GM23338 (cell line): ENCODE measurements around the gene MAP2K1. TPM values are rescaled to one million over a fixed set of nuclear protein-coding genes. Genes with fewer than 3 reads are reported as not detected.

Experiments
- ATAC-seq: fragments of 200-7000 bp; cut with Tn5 transposase; 3 replicates; pipeline ENCODE4 v1.9.1; 2020
- DNase-seq: peaks from one replicate; pipeline ENCODE4 v3.0.0-alpha.2; 2015; ENCODE audit warnings: low spot score
- H2AFZ ChIP-seq: fragments of 200-600 bp; sonication (generic); 2 replicates; pipeline ENCODE4 v1.8.0; 2016; ENCODE audit warnings: antibody characterized with exemption, mild to moderate bottlenecking, moderate library complexity
- H3F3A ChIP-seq: fragments of 200-600 bp; sonication (generic); replicated peaks from 2 replicates; pipeline ENCODE4 v1.8.0; 2017; ENCODE audit warnings: antibody characterized with exemption, mixed run types, low read depth
- H3K27ac ChIP-seq: fragments of 200-600 bp; sonication (generic); 2 replicates; pipeline ENCODE4 v1.6.1; 2016; ENCODE audit warnings: low read depth
- H3K27me3 ChIP-seq: fragments of 200-600 bp; sonication (generic); 2 replicates; pipeline ENCODE4 v1.8.0; 2016; ENCODE audit warnings: mild to moderate bottlenecking, mixed run types, moderate library complexity; ENCODE audit not compliant: insufficient read depth
- H3K36me3 ChIP-seq: fragments of 200-600 bp; sonication (generic); 2 replicates; pipeline ENCODE4 v1.8.0; 2016; ENCODE audit warnings: mild to moderate bottlenecking; ENCODE audit not compliant: insufficient read depth
- H3K4me1 ChIP-seq: fragments of 200-600 bp; sonication (generic); 2 replicates; pipeline ENCODE4 v1.8.0; 2016; ENCODE audit warnings: mild to moderate bottlenecking, moderate library complexity; ENCODE audit not compliant: insufficient read depth
- H3K4me2 ChIP-seq: fragments of 200-600 bp; sonication (generic); 2 replicates; pipeline ENCODE4 v1.7.1; 2017; ENCODE audit warnings: mixed run types
- H3K4me3 ChIP-seq: fragments of 200-600 bp; sonication (generic); 2 replicates; pipeline ENCODE4 v1.6.1; 2016; ENCODE audit warnings: mixed run types
- H3K79me2 ChIP-seq: fragments of 200-600 bp; sonication (generic); replicated peaks from 2 replicates; pipeline ENCODE4 v1.8.0; 2017; ENCODE audit warnings: mild to moderate bottlenecking; ENCODE audit not compliant: insufficient read depth
- H3K9me2 ChIP-seq: fragments of 200-600 bp; sonication (generic); 2 replicates; pipeline ENCODE4 v1.8.0; 2017; ENCODE audit not compliant: insufficient read depth
- H4K20me1 ChIP-seq: fragments of 200-600 bp; sonication (generic); replicated peaks from 2 replicates; pipeline ENCODE4 v1.8.0; 2017; ENCODE audit warnings: mild to moderate bottlenecking; ENCODE audit not compliant: insufficient read depth
- H3K27ac Mint-ChIP-seq: 2 replicates; pipeline ENCODE4 v1.8.0; 2020; ENCODE audit warnings: inconsistent platforms, mild to moderate bottlenecking, moderate library complexity, mixed read lengths
- H3K27me3 Mint-ChIP-seq: 3 replicates; pipeline ENCODE4 v1.8.0; 2022; ENCODE audit warnings: low read depth, mild to moderate bottlenecking, moderate library complexity, mixed read lengths, inconsistent platforms; ENCODE audit not compliant: insufficient read depth, poor library complexity
- H3K36me3 Mint-ChIP-seq: 3 replicates; pipeline ENCODE4 v1.8.0; 2021; ENCODE audit warnings: low read depth, mild to moderate bottlenecking, inconsistent platforms, moderate library complexity, mixed read lengths
- H3K4me1 Mint-ChIP-seq: 3 replicates; pipeline ENCODE4 v1.8.0; 2020; ENCODE audit warnings: mild to moderate bottlenecking, inconsistent platforms, mixed read lengths
- H3K4me3 Mint-ChIP-seq: 3 replicates; pipeline ENCODE4 v1.8.0; 2021; ENCODE audit warnings: moderate library complexity, mild to moderate bottlenecking, inconsistent platforms, mixed read lengths
- H3K9me3 Mint-ChIP-seq: 3 replicates; pipeline ENCODE4 v1.8.0; 2020; ENCODE audit warnings: moderate library complexity, mild to moderate bottlenecking, inconsistent platforms, mixed read lengths
- CREB1 ChIP-seq: fragments of 250-450 bp; sonication (Bioruptor Pico); IDR thresholded peaks from 2 replicates; pipeline ENCODE4 v1.5.0; 2020; ENCODE audit warnings: low read depth, mild to moderate bottlenecking, moderate library complexity
- CTCF ChIP-seq, 2 experiments: fragments of 200-600 bp in 1 of 2; sonication (generic) in 1 of 2; conservative IDR thresholded peaks; 2 replicates each; pipeline versions ENCODE4 v1.5.1 to v1.6.1; 2016 to 2017; ENCODE audit warnings: antibody characterized with exemption in 2 of 2, low read depth in 2 of 2, mild to moderate bottlenecking in 2 of 2, moderate library complexity in 1 of 2
- ETS1 ChIP-seq: IDR thresholded peaks from 2 replicates; pipeline ENCODE4 v1.6.1; 2016; ENCODE audit warnings: antibody characterized with exemption
- EZH2 ChIP-seq: fragments of 200-600 bp; sonication (generic); IDR thresholded peaks from one replicate; pipeline ENCODE4 v1.8.0; 2017; ENCODE audit warnings: antibody characterized with exemption, mild to moderate bottlenecking, low read depth; ENCODE audit not compliant: unreplicated experiment
- EZH2phosphoT487 ChIP-seq: fragments of 200-600 bp; sonication (generic); IDR thresholded peaks from one replicate; pipeline ENCODE4 v1.8.1; 2018; ENCODE audit warnings: antibody characterized with exemption; ENCODE audit not compliant: unreplicated experiment
- JUNB ChIP-seq: IDR thresholded peaks from one replicate; pipeline ENCODE4 v1.6.1; 2016; ENCODE audit warnings: antibody characterized with exemption; ENCODE audit not compliant: unreplicated experiment
- NANOG ChIP-seq: IDR thresholded peaks from 2 replicates; pipeline ENCODE4 v1.6.1; 2016; ENCODE audit warnings: antibody characterized with exemption, borderline replicate concordance
- POLR2AphosphoS5 ChIP-seq: IDR thresholded peaks from 2 replicates; pipeline ENCODE4 v1.6.1; 2016; ENCODE audit warnings: antibody characterized with exemption, low read depth
- REST ChIP-seq: IDR thresholded peaks from one replicate; pipeline ENCODE4 v1.6.1; 2018; ENCODE audit warnings: antibody characterized with exemption; ENCODE audit not compliant: unreplicated experiment
- STAT1 ChIP-seq: IDR thresholded peaks from one replicate; pipeline ENCODE4 v1.6.1; 2016; ENCODE audit warnings: antibody characterized with exemption; ENCODE audit not compliant: unreplicated experiment
- ZNF114 ChIP-seq: fragments of 250-450 bp; sonication (Bioruptor Pico); IDR thresholded peaks from 2 replicates; pipeline ENCODE4 v1.5.0; 2020; ENCODE audit warnings: mild to moderate bottlenecking, moderate library complexity
- ZNF331 ChIP-seq: fragments of 250-450 bp; sonication (Bioruptor Pico); IDR thresholded peaks from 2 replicates; pipeline ENCODE4 v1.5.0; 2020; ENCODE audit warnings: low read depth, mild to moderate bottlenecking, moderate library complexity
- polyA plus RNA-seq: library from polyadenylated mRNA; unstranded; fragments of >200 nt; fragmentation: Nextera tagmentation; extraction: Ambion mirVana; gene quantifications from 2 replicates; pipeline ENCODE4 v1.2.1, GENCODE V29; 2016
- total RNA-seq: library from RNA; depleted of rRNA; stranded (reverse); fragments of >200 nt; shearing (Covaris generic); gene quantifications from 2 replicates; pipeline ENCODE4 v1.2.3, GENCODE V29; 2014
- TF ChIP-seq, protein P1 (sequence below): fragments of 250-450 bp; sonication (Bioruptor Pico); IDR thresholded peaks from 2 replicates; pipeline ENCODE4 v1.5.0; 2020; ENCODE audit warnings: mild to moderate bottlenecking, moderate library complexity

Gene MAP2K1
- total and polyA plus RNA-seq, 2 experiments from 2014 or later: 42.0 to 68.5 TPM

- Histone ChIP-seq H3F3A (no peaks in the 10 kb centered on the region), H3K9me2 (no peaks in the 10 kb centered on the region), H3K4me3 (no peak overlapping the region), H3K27me3 (no peaks in the 10 kb centered on the region), H3K79me2 (no peaks in the 10 kb centered on the region), H4K20me1 (peaks cover 5% of the 10 kb centered on the region; the same call in 1 of the 2 replicates), H2AFZ (no peak overlapping the region), H3K4me1 (no peaks in the 10 kb centered on the region), H3K4me2 (no peak overlapping the region), H3K36me3 (peaks cover 32% of the 10 kb centered on the region), H3K27ac (0 out of 2 replicates have a peak overlapping the region, but pooled peaks have one; percentile 63)
- H3K36me3 Mint-ChIP-seq: peaks cover 46% of the 10 kb centered on the region
- TF ChIP-seq CREB1 (CRISPR knock-in tag) (no peak), ZNF331 (CRISPR knock-in tag) (no peak), EZH2phosphoT487 (no peak), EZH2 (no peak), REST (no peak), ETS1 (no peak), POLR2AphosphoS5 (no peak), JUNB (no peak), NANOG (no peak), STAT1 (no peak), CTCF (conservative IDR thresholded peaks at IDR 0.05; ENCODE audit: low read depth in 2 of 2) (no peak), ZNF114 (CRISPR knock-in tag) (no peak)
- TF ChIP-seq, protein P1, sequence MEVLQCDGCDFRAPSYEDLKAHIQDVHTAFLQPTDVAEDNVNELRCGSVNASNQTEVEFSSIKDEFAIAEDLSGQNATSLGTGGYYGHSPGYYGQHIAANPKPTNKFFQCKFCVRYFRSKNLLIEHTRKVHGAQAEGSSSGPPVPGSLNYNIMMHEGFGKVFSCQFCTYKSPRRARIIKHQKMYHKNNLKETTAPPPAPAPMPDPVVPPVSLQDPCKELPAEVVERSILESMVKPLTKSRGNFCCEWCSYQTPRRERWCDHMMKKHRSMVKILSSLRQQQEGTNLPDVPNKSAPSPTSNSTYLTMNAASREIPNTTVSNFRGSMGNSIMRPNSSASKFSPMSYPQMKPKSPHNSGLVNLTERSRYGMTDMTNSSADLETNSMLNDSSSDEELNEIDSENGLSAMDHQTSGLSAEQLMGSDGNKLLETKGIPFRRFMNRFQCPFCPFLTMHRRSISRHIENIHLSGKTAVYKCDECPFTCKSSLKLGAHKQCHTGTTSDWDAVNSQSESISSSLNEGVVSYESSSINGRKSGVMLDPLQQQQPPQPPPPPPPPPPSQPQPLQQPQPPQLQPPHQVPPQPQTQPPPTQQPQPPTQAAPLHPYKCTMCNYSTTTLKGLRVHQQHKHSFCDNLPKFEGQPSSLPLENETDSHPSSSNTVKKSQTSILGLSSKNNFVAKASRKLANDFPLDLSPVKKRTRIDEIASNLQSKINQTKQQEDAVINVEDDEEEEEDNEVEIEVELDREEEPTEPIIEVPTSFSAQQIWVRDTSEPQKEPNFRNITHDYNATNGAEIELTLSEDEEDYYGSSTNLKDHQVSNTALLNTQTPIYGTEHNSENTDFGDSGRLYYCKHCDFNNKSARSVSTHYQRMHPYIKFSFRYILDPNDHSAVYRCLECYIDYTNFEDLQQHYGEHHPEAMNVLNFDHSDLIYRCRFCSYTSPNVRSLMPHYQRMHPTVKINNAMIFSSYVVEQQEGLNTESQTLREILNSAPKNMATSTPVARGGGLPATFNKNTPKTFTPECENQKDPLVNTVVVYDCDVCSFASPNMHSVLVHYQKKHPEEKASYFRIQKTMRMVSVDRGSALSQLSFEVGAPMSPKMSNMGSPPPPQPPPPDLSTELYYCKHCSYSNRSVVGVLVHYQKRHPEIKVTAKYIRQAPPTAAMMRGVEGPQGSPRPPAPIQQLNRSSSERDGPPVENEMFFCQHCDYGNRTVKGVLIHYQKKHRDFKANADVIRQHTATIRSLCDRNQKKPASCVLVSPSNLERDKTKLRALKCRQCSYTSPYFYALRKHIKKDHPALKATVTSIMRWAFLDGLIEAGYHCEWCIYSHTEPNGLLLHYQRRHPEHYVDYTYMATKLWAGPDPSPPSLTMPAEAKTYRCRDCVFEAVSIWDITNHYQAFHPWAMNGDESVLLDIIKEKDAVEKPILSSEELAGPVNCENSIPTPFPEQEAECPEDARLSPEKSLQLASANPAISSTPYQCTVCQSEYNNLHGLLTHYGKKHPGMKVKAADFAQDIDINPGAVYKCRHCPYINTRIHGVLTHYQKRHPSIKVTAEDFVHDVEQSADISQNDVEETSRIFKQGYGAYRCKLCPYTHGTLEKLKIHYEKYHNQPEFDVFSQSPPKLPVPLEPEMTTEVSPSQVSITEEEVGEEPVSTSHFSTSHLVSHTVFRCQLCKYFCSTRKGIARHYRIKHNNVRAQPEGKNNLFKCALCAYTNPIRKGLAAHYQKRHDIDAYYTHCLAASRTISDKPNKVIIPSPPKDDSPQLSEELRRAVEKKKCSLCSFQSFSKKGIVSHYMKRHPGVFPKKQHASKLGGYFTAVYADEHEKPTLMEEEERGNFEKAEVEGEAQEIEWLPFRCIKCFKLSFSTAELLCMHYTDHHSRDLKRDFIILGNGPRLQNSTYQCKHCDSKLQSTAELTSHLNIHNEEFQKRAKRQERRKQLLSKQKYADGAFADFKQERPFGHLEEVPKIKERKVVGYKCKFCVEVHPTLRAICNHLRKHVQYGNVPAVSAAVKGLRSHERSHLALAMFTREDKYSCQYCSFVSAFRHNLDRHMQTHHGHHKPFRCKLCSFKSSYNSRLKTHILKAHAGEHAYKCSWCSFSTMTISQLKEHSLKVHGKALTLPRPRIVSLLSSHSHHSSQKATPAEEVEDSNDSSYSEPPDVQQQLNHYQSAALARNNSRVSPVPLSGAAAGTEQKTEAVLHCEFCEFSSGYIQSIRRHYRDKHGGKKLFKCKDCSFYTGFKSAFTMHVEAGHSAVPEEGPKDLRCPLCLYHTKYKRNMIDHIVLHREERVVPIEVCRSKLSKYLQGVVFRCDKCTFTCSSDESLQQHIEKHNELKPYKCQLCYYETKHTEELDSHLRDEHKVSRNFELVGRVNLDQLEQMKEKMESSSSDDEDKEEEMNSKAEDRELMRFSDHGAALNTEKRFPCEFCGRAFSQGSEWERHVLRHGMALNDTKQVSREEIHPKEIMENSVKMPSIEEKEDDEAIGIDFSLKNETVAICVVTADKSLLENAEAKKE (CRISPR knock-in tag): no peak
- DNase-seq: no peak
- ATAC-seq: no peak; the same call in 2 of the 3 replicates
- H3K4me1 Mint-ChIP-seq: peaks cover 8% of the 10 kb centered on the region; the same call in 2 of the 3 replicates
- no peaks in the 10 kb centered on the region for H3K9me3 Mint-ChIP-seq
- H3K27ac Mint-ChIP-seq: peak overlapping the region; percentile 58
- no peak overlapping the region for H3K4me3 Mint-ChIP-seq
- H3K27me3 Mint-ChIP-seq: no peaks in the 10 kb centered on the region
These were observed 129.2 kb downstream of the MAP2K1 start for GRCh38 chr15:66515901-66516322.
